Activated T-helper 2 cell treated with anti-CD3 and anti-CD28 coated beads, Interferon-gamma antibody, Interleukin-2, Interleukin-4, amounts not matched to agents 10 μg/mL and 5 μg/mL and 100 μg/mL, durations not matched to agents 14 hours and 24 hours and 36 hours (primary cell): ENCODE results near the gene MAPK11. TPM values are rescaled to one million over a fixed set of nuclear protein-coding genes. Genes with fewer than 3 reads are reported as not detected.
A peak's percentile ranks its signal among the peaks of the same experiment; 100 is the strongest.

Source experiments
- DNase-seq: peaks from one replicate; pipeline ENCODE4 v3.0.0; 2021; ENCODE audit warnings: low spot score
- H3K27ac Mint-ChIP-seq: one replicate; pipeline ENCODE4 v1.8.0; 2021; ENCODE audit warnings: mixed read lengths
- H3K27me3 Mint-ChIP-seq: one replicate; pipeline ENCODE4 v1.8.0; 2021; ENCODE audit warnings: low read depth, mixed read lengths
- H3K36me3 Mint-ChIP-seq: one replicate; pipeline ENCODE4 v1.8.0; 2021; ENCODE audit warnings: low read depth, mixed read lengths
- H3K4me1 Mint-ChIP-seq: one replicate; pipeline ENCODE4 v1.8.0; 2021; ENCODE audit warnings: low read depth, mixed read lengths
- H3K4me3 Mint-ChIP-seq: one replicate; pipeline ENCODE4 v1.8.0; 2021; ENCODE audit warnings: low read depth, mild to moderate bottlenecking, moderate library complexity, mixed read lengths
- H3K9me3 Mint-ChIP-seq: one replicate; pipeline ENCODE4 v1.8.0; 2021; ENCODE audit warnings: mixed read lengths
- intact Hi-C: fragments of 100-400 bp; cut with micrococcal nuclease; formaldehyde crosslinking; loops from one replicate; pipeline ENCODE4 v1.15.1; 2023
- total RNA-seq: library from RNA; stranded (reverse); gene quantifications from 2 replicates; pipeline ENCODE4 v1.2.3, GENCODE V29; 2022

MAPK11 gene
- total RNA-seq, 1 donor from 2014 or later: 20.9 TPM

DNA sequence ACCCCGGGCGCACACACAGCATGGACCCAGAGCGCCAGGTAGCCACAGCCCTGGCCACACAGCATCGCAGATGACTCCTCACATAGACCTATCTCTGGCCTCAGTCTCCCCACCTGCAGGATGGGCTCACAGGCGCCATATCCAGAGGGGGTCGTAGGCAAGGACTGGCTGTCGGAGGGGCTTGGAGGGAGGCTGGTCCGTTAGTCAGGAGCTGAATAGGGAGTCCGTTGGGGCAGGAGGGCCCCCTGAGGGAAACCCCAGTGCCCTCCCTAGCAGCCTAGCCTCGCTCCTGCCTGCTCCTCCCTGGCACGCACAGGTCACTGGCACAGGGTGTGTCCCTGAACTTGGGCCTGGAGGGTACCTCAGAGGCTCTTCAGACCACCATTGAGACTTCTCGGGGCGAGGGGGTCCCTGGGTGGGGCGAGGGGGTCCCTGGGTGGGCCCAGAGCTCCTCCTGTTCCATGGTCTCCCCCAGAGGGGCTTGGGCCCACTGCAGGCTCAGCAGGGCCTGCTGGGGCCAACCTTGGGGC is 35.3 kb upstream of the MAPK11 start:
- intact Hi-C loops: loop anchor here (5.0 kb wide), 1 partner anchor 37 kb away; the partner anchor contains the start of gene PPP6R2
- Mint-ChIP-seq H3K4me1 (peaks cover 6% of the 10 kb centered on the region), H3K27ac (no peak overlapping the region), H3K27me3 (peaks cover 11% of the 10 kb centered on the region), H3K4me3 (peak overlapping the region; percentile 60), H3K36me3 (no peaks in the 10 kb centered on the region), H3K9me3 (no peaks in the 10 kb centered on the region)
- DNase-seq: no peak

DNA sequence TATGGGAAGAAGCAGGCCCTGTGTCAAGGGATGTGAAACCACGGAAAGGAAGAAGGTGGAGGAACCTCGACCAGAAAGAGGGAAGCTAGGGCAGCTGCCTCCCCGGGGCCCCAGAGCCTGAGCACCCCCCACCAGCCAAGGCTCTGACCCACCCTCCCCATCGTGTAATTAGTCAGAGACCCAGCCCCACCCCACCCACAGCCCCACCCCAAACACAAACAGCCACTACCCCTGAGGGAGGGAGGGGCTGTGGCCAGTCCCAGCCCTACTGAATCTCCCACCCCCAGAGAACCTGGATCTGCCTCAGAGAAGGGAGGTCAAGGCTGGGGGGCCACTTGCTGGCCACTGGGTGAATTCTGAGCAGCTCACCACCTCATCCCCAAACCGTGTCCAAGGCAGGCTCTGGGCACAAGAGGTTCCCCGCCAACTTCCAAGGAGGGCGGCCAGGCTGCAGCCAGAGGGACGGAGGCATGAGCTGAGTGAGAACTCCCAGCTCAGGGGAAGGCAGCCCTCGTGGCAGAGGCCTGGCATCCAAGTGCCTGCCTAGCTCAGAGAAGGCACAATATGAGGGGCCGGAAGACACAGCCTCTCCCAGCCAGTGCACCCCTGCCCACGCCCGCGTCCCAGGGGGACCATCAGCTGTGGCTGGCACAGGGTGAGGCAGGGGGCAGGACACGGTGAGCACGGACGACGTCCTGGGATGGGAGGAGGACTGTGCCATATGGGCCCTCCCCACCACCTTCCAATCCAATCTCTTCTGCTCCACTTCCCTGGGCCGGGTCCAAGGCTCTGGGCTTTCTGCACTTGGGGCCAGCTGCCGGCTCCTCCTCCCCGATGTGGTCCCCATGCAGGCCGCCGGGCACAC is 34.6 kb upstream of the MAPK11 start:
- H3K4me3 Mint-ChIP-seq: no peak overlapping the region
- intact Hi-C loops: loop anchor here (5.0 kb wide), 1 partner anchor 38 kb away; the partner anchor contains the start of gene PPP6R2
- H3K36me3 Mint-ChIP-seq: no peaks in the 10 kb centered on the region
- H3K4me1 Mint-ChIP-seq: peaks cover 6% of the 10 kb centered on the region
- no peak for DNase-seq
- H3K9me3 Mint-ChIP-seq: no peaks in the 10 kb centered on the region
- peaks cover 11% of the 10 kb centered on the region for H3K27me3 Mint-ChIP-seq
- H3K27ac Mint-ChIP-seq: no peak overlapping the region

DNA sequence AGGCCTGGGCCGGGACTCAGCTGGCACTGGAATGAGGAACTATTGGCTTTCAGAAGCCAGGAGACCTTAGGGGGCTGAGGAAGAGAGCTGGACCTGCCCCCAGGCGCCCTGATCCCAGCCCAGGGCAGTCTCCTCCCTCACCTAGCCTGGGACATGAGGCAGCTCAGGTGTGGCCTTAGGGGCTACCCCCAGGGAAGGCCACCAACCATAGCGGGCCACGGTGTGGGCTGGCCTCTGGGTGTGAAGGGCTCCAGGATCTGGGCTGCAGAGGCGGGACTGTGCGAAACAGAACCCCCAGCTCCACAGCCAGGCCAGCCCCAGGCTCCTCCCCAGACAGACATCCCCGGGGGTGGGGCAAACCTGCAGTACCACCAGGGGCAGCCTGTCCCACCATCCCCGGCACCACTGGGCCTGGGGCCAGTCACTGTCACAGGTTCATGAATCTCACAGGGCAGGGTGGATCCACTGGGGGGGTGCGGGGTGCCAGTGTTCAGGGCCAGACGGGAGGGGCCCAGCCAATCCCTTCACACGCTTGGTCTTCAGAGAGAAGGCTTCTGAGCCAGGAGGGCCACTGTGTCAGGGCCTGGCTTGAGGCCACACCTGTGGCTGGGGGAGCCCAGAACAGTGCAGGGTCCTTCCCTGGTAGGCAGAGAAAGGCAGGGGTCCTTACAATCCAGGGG is 33.8 kb upstream of the MAPK11 start:
- intact Hi-C loops: no loop called here
- no peak for DNase-seq
- Mint-ChIP-seq H3K4me1 (peaks cover 6% of the 10 kb centered on the region), H3K27me3 (peaks cover 11% of the 10 kb centered on the region), H3K9me3 (no peaks in the 10 kb centered on the region), H3K36me3 (no peaks in the 10 kb centered on the region), H3K4me3 (no peak overlapping the region), H3K27ac (no peak overlapping the region)

DNA sequence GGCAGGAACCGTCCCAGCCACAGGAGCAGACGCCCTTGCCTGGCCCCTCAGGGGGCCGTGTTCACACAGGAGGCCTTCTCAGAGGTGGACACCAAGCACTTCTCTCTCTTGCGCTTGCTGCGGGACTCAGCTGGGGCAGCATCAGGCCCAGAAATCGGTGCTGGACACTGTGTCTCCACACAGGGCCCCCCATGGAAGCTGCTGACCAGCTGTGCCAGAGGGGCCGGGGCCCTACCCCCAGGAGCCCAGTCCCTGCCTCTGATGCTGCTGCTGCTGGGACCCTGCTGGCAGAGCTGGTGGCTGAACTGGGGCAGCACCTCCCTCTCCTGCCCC is 33.3 kb upstream of the MAPK11 start:
- Mint-ChIP-seq H3K36me3 (no peaks in the 10 kb centered on the region), H3K4me3 (no peak overlapping the region), H3K27me3 (peaks cover 10% of the 10 kb centered on the region), H3K9me3 (no peaks in the 10 kb centered on the region), H3K27ac (no peak overlapping the region), H3K4me1 (peaks cover 4% of the 10 kb centered on the region)
- intact Hi-C loops: no loop called here
- DNase-seq: no peak

GRCh38 chr22:50302564-50302963 is 32.4 kb upstream of the MAPK11 start:
- H3K27me3 Mint-ChIP-seq: peaks cover 10% of the 10 kb centered on the region
- DNase-seq: no peak
- peaks cover 4% of the 10 kb centered on the region for H3K4me1 Mint-ChIP-seq
- H3K27ac Mint-ChIP-seq: no peak overlapping the region
- no peaks in the 10 kb centered on the region for H3K9me3 Mint-ChIP-seq
- intact Hi-C loops: no loop called here
- H3K4me3 Mint-ChIP-seq: no peak overlapping the region
- no peaks in the 10 kb centered on the region for H3K36me3 Mint-ChIP-seq

DNA sequence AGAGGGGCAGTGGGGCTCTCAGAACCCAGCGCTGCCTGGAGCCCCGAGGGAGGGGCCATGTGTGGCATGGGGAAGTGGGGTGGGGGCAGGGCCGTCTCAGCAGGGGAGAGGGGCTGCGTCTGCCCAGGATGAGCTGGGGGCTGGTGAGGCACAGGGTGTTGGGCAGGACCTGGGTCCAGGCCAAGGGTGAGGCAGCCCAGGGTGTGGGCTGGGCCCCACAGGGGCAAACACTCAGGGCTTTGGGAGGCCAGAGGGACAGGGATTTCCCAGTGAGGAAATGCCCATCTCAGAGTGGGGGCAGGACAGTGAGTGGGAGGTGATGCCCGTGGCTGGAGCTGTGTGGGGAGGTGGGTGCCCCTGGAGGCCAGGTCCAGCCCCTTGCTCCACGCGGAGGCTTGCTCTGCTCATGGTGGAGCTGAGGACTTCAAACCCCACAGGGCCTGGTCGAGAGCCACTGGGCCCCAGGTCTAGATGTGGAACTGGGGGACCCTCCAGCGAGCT is 31.9 kb upstream of the MAPK11 start:
- no peak for DNase-seq
- Mint-ChIP-seq H3K27ac (no peak overlapping the region), H3K9me3 (no peaks in the 10 kb centered on the region), H3K36me3 (no peaks in the 10 kb centered on the region), H3K4me1 (peaks cover 4% of the 10 kb centered on the region), H3K4me3 (no peak overlapping the region), H3K27me3 (peaks cover 10% of the 10 kb centered on the region)
- intact Hi-C loops: no loop called here

GRCh38 chr22:50301581-50301991 is 31.4 kb upstream of the MAPK11 start:
- no peaks in the 10 kb centered on the region for H3K36me3 Mint-ChIP-seq
- intact Hi-C loops: no loop called here
- peaks cover 10% of the 10 kb centered on the region for H3K27me3 Mint-ChIP-seq
- H3K27ac Mint-ChIP-seq: no peak overlapping the region
- peaks cover 4% of the 10 kb centered on the region for H3K4me1 Mint-ChIP-seq
- H3K4me3 Mint-ChIP-seq: no peak overlapping the region
- no peak for DNase-seq
- no peaks in the 10 kb centered on the region for H3K9me3 Mint-ChIP-seq

GRCh38 chr22:50300620-50301257 is 30.6 kb upstream of the MAPK11 start:
- H3K9me3 Mint-ChIP-seq: no peaks in the 10 kb centered on the region
- intact Hi-C loops: no loop called here
- H3K4me1 Mint-ChIP-seq: no peaks in the 10 kb centered on the region
- H3K27me3 Mint-ChIP-seq: peaks cover 4% of the 10 kb centered on the region
- H3K4me3 Mint-ChIP-seq: no peak overlapping the region
- no peaks in the 10 kb centered on the region for H3K36me3 Mint-ChIP-seq
- no peak for DNase-seq
- no peak overlapping the region for H3K27ac Mint-ChIP-seq

GRCh38 chr22:50299785-50300619 is 29.8 kb upstream of the MAPK11 start:
- Mint-ChIP-seq H3K36me3 (no peaks in the 10 kb centered on the region), H3K4me1 (no peaks in the 10 kb centered on the region), H3K27ac (no peak overlapping the region)

GRCh38 chr22:50298937-50299784 is 29.0 kb upstream of the MAPK11 start:
- peaks cover 3% of the 10 kb centered on the region for H3K27me3 Mint-ChIP-seq
- H3K4me3 Mint-ChIP-seq: no peak overlapping the region
- intact Hi-C loops: no loop called here

More at GRCh38 chr22:50299785-50300619, 29.8 kb upstream of the MAPK11 start:
- DNase-seq: no peak
- H3K27me3 Mint-ChIP-seq: peaks cover 4% of the 10 kb centered on the region
- H3K9me3 Mint-ChIP-seq: no peaks in the 10 kb centered on the region
- no peak overlapping the region for H3K4me3 Mint-ChIP-seq
- intact Hi-C loops: no loop called here

DNA sequence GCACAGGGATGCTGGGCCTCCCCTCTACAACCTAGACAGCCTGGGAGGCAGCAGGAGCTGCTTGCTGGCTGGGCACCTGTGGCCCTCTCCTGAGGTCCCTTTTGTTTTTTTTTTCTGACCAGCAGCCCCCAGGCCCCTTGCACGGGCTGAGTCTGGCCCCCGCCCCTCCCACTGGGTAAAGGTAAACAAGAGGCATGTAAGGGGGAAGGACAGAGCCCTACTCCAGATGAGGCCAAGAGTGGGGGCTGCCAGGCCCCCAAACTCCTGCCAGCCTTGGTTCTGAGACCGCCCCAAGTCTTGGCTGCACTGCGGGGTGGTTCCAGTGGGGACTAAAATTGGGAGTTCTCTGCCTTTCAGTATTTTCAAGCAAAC is 28.1 kb upstream of the MAPK11 start:
- DNase-seq: no peak
- Mint-ChIP-seq H3K9me3 (no peaks in the 10 kb centered on the region), H3K4me3 (no peak overlapping the region), H3K4me1 (no peaks in the 10 kb centered on the region), H3K36me3 (no peaks in the 10 kb centered on the region), H3K27ac (no peak overlapping the region), H3K27me3 (peaks cover 3% of the 10 kb centered on the region)
- intact Hi-C loops: no loop called here

More at GRCh38 chr22:50298937-50299784, 29.0 kb upstream of the MAPK11 start:
- Mint-ChIP-seq H3K27ac (no peak overlapping the region), H3K36me3 (no peaks in the 10 kb centered on the region), H3K9me3 (no peaks in the 10 kb centered on the region), H3K4me1 (no peaks in the 10 kb centered on the region)
- no peak for DNase-seq
